HG02642 (cell line): ENCODE data around the gene NCOA7.
"Not testable (repeated sequence)": the region's sequence is repeated elsewhere in the genome, so short reads cannot be mapped to it uniquely, and the experiment has no call there.

Experiments used
- ATAC-seq: cut with Tn5 transposase; IDR thresholded peaks from one replicate; pipeline ENCODE4 v1.9.1; 2021; ENCODE audit warnings: mild to moderate bottlenecking; ENCODE audit not compliant: unreplicated experiment, poor library complexity

The NCOA7 gene

GRCh38 chr6:125957845-125958244 lies 167.1 kb downstream of the NCOA7 start:
- no peak for ATAC-seq

- no peak for ATAC-seq
Observed at GRCh38 chr6:125959041-125959440, 168.3 kb downstream of the NCOA7 start.

GRCh38 chr6:125961117-125961516 lies 170.4 kb downstream of the NCOA7 start:
- ATAC-seq, result no peak

- ATAC-seq, result no peak
Observed at GRCh38 chr6:125962900-125963497, 172.2 kb downstream of the NCOA7 start.

- no peak for ATAC-seq
Observed at GRCh38 chr6:125963817-125964216, 173.1 kb downstream of the NCOA7 start.

- ATAC-seq, result no peak
Observed at GRCh38 chr6:125966569-125966968, 175.8 kb downstream of the NCOA7 start.

GRCh38 chr6:125968493-125968892 lies 177.7 kb downstream of the NCOA7 start:
- ATAC-seq, result no peak

- ATAC-seq, result no peak
Observed at GRCh38 chr6:125970760-125971159, 180.0 kb downstream of the NCOA7 start.

GRCh38 chr6:125972478-125972877 lies 181.7 kb downstream of the NCOA7 start:
- not testable (repeated sequence) for ATAC-seq

- peak; percentile 81 for ATAC-seq
Observed at GRCh38 chr6:125974214-125974866, 183.6 kb downstream of the NCOA7 start.

- no peak for ATAC-seq
Observed at GRCh38 chr6:125979101-125979500, 188.3 kb downstream of the NCOA7 start.
